DOHH2 (cell line): Measurements from ENCODE around the gene SARNP.

ENCODE experiments used
- H3F3A ChIP-seq: fragments of 200-600 bp; sonication (generic), shearing (Covaris generic); 2 replicates; pipeline ENCODE4 v1.6.0; 2016; ENCODE audit warnings: antibody characterized with exemption, mild to moderate bottlenecking; ENCODE audit not compliant: control insufficient read depth, insufficient read depth
- H3K27ac ChIP-seq: fragments of 200-600 bp; sonication (generic); 2 replicates; pipeline ENCODE4 v1.5.1; 2014; ENCODE audit warnings: low read depth, mild to moderate bottlenecking, low read length, moderate library complexity
- H3K27me3 ChIP-seq: fragments of 200-600 bp; sonication (generic); 2 replicates; pipeline ENCODE4 v1.6.1; 2014; ENCODE audit warnings: mild to moderate bottlenecking, low read length, mixed read lengths; ENCODE audit not compliant: control insufficient read depth
- H3K36me3 ChIP-seq: fragments of 200-600 bp; sonication (generic); 2 replicates; pipeline ENCODE4 v1.6.1; 2014; ENCODE audit warnings: mild to moderate bottlenecking, low read length, moderate library complexity, mixed read lengths; ENCODE audit not compliant: control insufficient read depth
- H3K4me1 ChIP-seq: fragments of 200-600 bp; sonication (generic); 2 replicates; pipeline ENCODE4 v1.6.1; 2014; ENCODE audit warnings: mild to moderate bottlenecking, low read length, mixed read lengths; ENCODE audit not compliant: control insufficient read depth
- H3K4me2 ChIP-seq: fragments of 200-600 bp; sonication (generic); 2 replicates; pipeline ENCODE4 v1.6.0; 2014; ENCODE audit warnings: mild to moderate bottlenecking, low read length, moderate library complexity
- H3K4me3 ChIP-seq: fragments of 200-600 bp; sonication (generic); 2 replicates; pipeline ENCODE4 v1.5.1; 2014; ENCODE audit warnings: mild to moderate bottlenecking, low read length, mixed read lengths
- H3K79me2 ChIP-seq: fragments of 200-600 bp; sonication (generic); 2 replicates; pipeline ENCODE4 v1.6.1; 2014; ENCODE audit warnings: mild to moderate bottlenecking, low read length, mixed read lengths; ENCODE audit not compliant: control insufficient read depth
- H3K9me2 ChIP-seq: fragments of 200-600 bp; sonication (generic); replicated peaks from 2 replicates; pipeline ENCODE4 v1.6.1; 2014; ENCODE audit warnings: mild to moderate bottlenecking, low read length, mixed read lengths; ENCODE audit not compliant: control insufficient read depth
- H3K9me3 ChIP-seq: fragments of 200-600 bp; sonication (generic); 2 replicates; pipeline ENCODE4 v1.6.1; 2014; ENCODE audit warnings: antibody characterized with exemption, low read length, mixed read lengths; ENCODE audit not compliant: control insufficient read depth, insufficient read depth
- H4K20me1 ChIP-seq: fragments of 200-600 bp; sonication (generic); 2 replicates; pipeline ENCODE4 v1.6.0; 2014; ENCODE audit warnings: low read depth, mild to moderate bottlenecking, antibody characterized with exemption, low read length, moderate library complexity; ENCODE audit not compliant: control insufficient read depth, insufficient read depth
- EZH2phosphoT487 ChIP-seq: fragments of 200-600 bp; sonication (generic); IDR thresholded peaks from 2 replicates; pipeline ENCODE4 v1.6.1; 2017; ENCODE audit warnings: borderline replicate concordance, mild to moderate bottlenecking, antibody characterized with exemption, low read length, moderate library complexity, mixed read lengths
- TF ChIP-seq, protein P1 (sequence below): fragments of 200-600 bp; sonication (generic); IDR thresholded peaks from one replicate; pipeline ENCODE4 v1.5.1; 2014; ENCODE audit warnings: antibody characterized with exemption, mild to moderate bottlenecking, low read depth, low read length; ENCODE audit not compliant: poor library complexity, severe bottlenecking

The SARNP gene

GRCh38 chr12:55734595-55734994 lies 82.9 kb downstream of the SARNP start:
- H3K27ac ChIP-seq = no peak overlapping the region
- TF ChIP-seq EZH2phosphoT487 = no peak
- TF ChIP-seq, protein P1, sequence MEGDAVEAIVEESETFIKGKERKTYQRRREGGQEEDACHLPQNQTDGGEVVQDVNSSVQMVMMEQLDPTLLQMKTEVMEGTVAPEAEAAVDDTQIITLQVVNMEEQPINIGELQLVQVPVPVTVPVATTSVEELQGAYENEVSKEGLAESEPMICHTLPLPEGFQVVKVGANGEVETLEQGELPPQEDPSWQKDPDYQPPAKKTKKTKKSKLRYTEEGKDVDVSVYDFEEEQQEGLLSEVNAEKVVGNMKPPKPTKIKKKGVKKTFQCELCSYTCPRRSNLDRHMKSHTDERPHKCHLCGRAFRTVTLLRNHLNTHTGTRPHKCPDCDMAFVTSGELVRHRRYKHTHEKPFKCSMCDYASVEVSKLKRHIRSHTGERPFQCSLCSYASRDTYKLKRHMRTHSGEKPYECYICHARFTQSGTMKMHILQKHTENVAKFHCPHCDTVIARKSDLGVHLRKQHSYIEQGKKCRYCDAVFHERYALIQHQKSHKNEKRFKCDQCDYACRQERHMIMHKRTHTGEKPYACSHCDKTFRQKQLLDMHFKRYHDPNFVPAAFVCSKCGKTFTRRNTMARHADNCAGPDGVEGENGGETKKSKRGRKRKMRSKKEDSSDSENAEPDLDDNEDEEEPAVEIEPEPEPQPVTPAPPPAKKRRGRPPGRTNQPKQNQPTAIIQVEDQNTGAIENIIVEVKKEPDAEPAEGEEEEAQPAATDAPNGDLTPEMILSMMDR = no peak
- peaks cover 32% of the 10 kb centered on the region for H3K4me1 ChIP-seq
- H3K9me3 ChIP-seq = no peaks in the 10 kb centered on the region
- H3K4me3 ChIP-seq = no peak overlapping the region
- H3K27me3 ChIP-seq = no peaks in the 10 kb centered on the region
- no peaks in the 10 kb centered on the region for H3K79me2 ChIP-seq
- H3F3A ChIP-seq = peaks cover 11% of the 10 kb centered on the region
- H3K9me2 ChIP-seq = no peaks in the 10 kb centered on the region
- H4K20me1 ChIP-seq = no peaks in the 10 kb centered on the region
- no peak overlapping the region for H3K4me2 ChIP-seq
- no peaks in the 10 kb centered on the region for H3K36me3 ChIP-seq

GRCh38 chr12:55733858-55734257 lies 83.7 kb downstream of the SARNP start:
- Histone ChIP-seq H3K4me3 (no peak overlapping the region), H3K9me2 (no peaks in the 10 kb centered on the region), H3F3A (peaks cover 11% of the 10 kb centered on the region), H3K9me3 (no peaks in the 10 kb centered on the region), H4K20me1 (no peaks in the 10 kb centered on the region), H3K4me1 (peaks cover 32% of the 10 kb centered on the region), H3K36me3 (no peaks in the 10 kb centered on the region), H3K27ac (no peak overlapping the region), H3K79me2 (no peaks in the 10 kb centered on the region), H3K4me2 (no peak overlapping the region), H3K27me3 (no peaks in the 10 kb centered on the region)
- TF ChIP-seq, protein P1 = no peak
- no peak for TF ChIP-seq EZH2phosphoT487

GRCh38 chr12:55733021-55733555 lies 84.4 kb downstream of the SARNP start:
- peaks cover 28% of the 10 kb centered on the region for H3K4me1 ChIP-seq
- H3K27me3 ChIP-seq = no peaks in the 10 kb centered on the region
- no peaks in the 10 kb centered on the region for H3K9me2 ChIP-seq
- H3K79me2 ChIP-seq = peaks cover 1% of the 10 kb centered on the region
- H3K27ac ChIP-seq = no peak overlapping the region
- no peaks in the 10 kb centered on the region for H3K36me3 ChIP-seq
- H3K4me2 ChIP-seq = no peak overlapping the region
- TF ChIP-seq EZH2phosphoT487 = no peak
- H3K9me3 ChIP-seq = no peaks in the 10 kb centered on the region
- H3K4me3 ChIP-seq = no peak overlapping the region
- H4K20me1 ChIP-seq = no peaks in the 10 kb centered on the region
- peaks cover 9% of the 10 kb centered on the region for H3F3A ChIP-seq

DNA sequence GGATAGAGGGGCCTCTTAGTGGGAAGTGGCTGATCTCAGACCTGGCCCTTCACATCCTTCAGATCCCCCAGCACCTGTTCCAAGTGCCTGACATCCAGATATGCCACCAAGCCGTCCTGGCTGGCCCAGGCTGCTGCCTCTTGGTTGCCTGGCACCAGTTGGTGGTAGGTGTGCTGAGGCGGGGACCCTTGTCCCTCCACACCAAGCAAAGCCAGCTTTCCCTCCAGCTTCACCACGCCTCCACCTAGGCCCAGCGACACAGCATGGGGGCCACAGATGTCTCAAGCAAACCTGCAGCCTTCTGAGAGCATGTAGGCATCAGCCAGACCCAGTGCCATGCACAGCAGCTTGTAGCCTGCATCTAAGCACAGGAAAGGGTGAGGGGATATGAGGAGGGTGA lies 85.2 kb downstream of the SARNP start:
- Histone ChIP-seq H3K4me3 (no peak overlapping the region), H3K4me2 (no peak overlapping the region), H4K20me1 (no peaks in the 10 kb centered on the region), H3K9me2 (no peaks in the 10 kb centered on the region), H3F3A (peaks cover 9% of the 10 kb centered on the region), H3K79me2 (peaks cover 7% of the 10 kb centered on the region), H3K4me1 (peaks cover 26% of the 10 kb centered on the region), H3K27ac (no peak overlapping the region), H3K27me3 (no peaks in the 10 kb centered on the region), H3K36me3 (no peaks in the 10 kb centered on the region), H3K9me3 (no peaks in the 10 kb centered on the region)
- TF ChIP-seq EZH2phosphoT487 = no peak
- TF ChIP-seq, protein P1 = no peak
